Bronchial epithelial cell (primary cell): ENCODE measurements around the gene KIF13A. TPM values are rescaled to one million over a fixed set of nuclear protein-coding genes. Genes with fewer than 3 reads are reported as not detected.

Experiments
- DNase-seq: peaks from one replicate; pipeline ENCODE4 v3.0.0-alpha.2; 2010; ENCODE audit warnings: low read depth
- FAIRE-seq: peaks from 2 replicates; lab custom pipeline; 2011; peaks lifted over from hg19 to GRCh38; lab: Jason Lieb, UNC
- H3K27me3 ChIP-seq: 2 replicates; pipeline ENCODE4 v1.5.1; 2011; ENCODE audit warnings: low read length; ENCODE audit not compliant: control insufficient read depth, insufficient read depth
- H3K36me3 ChIP-seq: 2 replicates; pipeline ENCODE4 v1.5.1; 2011; ENCODE audit warnings: low read length; ENCODE audit not compliant: control insufficient read depth, insufficient read depth
- H3K4me3 ChIP-seq: 2 replicates; pipeline ENCODE4 v1.5.1; 2011; ENCODE audit warnings: mild to moderate bottlenecking, low read depth, low read length, control low read depth
- CTCF ChIP-seq: IDR thresholded peaks from 2 replicates; pipeline ENCODE4 v1.5.1; 2011; ENCODE audit warnings: mild to moderate bottlenecking, moderate library complexity, low read length, control low read depth, inconsistent platforms; ENCODE audit not compliant: insufficient read depth, severe bottlenecking
- total RNA-seq: library from RNA; depleted of rRNA; stranded (reverse); fragments of >200 nt; gene quantifications from 2 replicates; pipeline ENCODE4 v1.2.1, GENCODE V29; 2014

Gene KIF13A
- total RNA-seq, 1 donor from 2014 or later, result 47.4 TPM

- Histone ChIP-seq H3K27me3 (no peaks in the 10 kb centered on the region), H3K4me3 (no peak overlapping the region), H3K36me3 (no peaks in the 10 kb centered on the region)
- DNase-seq (peak; percentile 73), FAIRE-seq (no peak)
- no peak for TF ChIP-seq CTCF
Measured at GRCh38 chr6:17971128-17972073, 16.0 kb downstream of the KIF13A start.

GRCh38 chr6:17968876-17969275 is 18.6 kb downstream of the KIF13A start:
- TF ChIP-seq CTCF, result no peak
- FAIRE-seq (peak; percentile 58), DNase-seq (no peak)
- Histone ChIP-seq H3K27me3 (no peaks in the 10 kb centered on the region), H3K36me3 (no peaks in the 10 kb centered on the region), H3K4me3 (no peak overlapping the region)

GRCh38 chr6:17967668-17968518 is 19.5 kb downstream of the KIF13A start:
- no peaks in the 10 kb centered on the region for H3K36me3 ChIP-seq
- no peak for TF ChIP-seq CTCF
- no peak overlapping the region for H3K4me3 ChIP-seq
- H3K27me3 ChIP-seq, result no peaks in the 10 kb centered on the region
- peak; percentile 82 for DNase-seq
- FAIRE-seq, result peak; percentile 66

GRCh38 chr6:17966451-17966850 is 21.0 kb downstream of the KIF13A start:
- no peaks in the 10 kb centered on the region for H3K36me3 ChIP-seq
- TF ChIP-seq CTCF, result no peak
- no peak for DNase-seq
- no peak overlapping the region for H3K4me3 ChIP-seq
- no peaks in the 10 kb centered on the region for H3K27me3 ChIP-seq
- FAIRE-seq, result no peak

- TF ChIP-seq CTCF, result no peak
- Histone ChIP-seq H3K4me3 (no peak overlapping the region), H3K36me3 (no peaks in the 10 kb centered on the region), H3K27me3 (no peaks in the 10 kb centered on the region)
- DNase-seq (no peak), FAIRE-seq (no peak)
Measured at GRCh38 chr6:17965397-17965796, 22.0 kb downstream of the KIF13A start.
